ENCODE measurements around the gene ARID2. TPM values are rescaled to one million over a fixed set of nuclear protein-coding genes. Genes with fewer than 3 reads are reported as not detected.

ARID2 gene
- total and polyA plus RNA-seq, 7 donors, result 2.8 to 17.1 (median 12.5) TPM

DNA sequence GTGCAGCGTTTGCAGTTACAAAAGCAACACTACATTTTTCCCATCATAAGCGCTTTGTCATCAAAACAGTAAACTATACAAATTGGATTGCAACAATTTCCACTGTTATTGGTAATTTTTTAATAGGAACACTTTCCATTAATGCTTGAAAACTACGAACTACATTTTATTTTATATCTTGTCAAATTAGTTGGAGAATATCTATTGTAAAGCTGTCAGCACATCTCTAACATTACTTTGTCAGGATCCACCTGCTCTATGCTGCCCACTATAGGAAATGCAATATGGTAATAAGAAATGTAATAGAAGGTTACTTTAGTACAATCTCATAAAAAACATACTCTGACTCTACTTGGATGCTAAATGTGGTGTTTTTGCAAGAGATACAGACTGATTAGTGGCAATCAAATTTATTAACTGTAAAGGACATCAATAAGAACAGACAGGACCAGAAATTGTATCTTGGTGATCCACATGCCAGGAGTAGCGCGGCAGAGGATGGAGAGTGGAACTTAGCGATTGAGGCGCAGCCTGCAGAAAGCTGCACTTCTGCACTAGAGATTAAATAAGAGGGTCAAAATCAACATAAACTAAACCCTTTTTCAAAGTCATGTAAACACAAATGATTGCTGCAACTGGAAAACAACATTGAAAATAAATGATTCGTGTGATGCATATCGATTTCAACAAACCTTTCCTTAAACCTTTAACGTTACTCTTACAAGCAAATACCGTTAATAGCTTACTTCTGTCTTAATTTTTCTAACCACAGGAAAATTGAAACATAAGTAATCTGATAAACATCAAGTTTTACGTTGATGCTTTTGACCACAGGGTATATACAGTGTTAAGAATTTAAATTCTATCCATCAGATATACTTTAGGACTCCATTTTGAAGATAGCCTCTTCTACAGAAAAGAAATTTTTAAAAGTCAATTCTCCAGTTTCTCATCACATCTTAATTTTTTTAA is 3.6 kb upstream of the ARID2 start:
- no peaks in the 10 kb centered on the region for H3K36me3 ChIP-seq (ENCODE audit: insufficient read depth in 1 of 2, low read depth in 1 of 2)
- no peaks in the 10 kb centered on the region for H3K27me3 ChIP-seq (ENCODE audit: insufficient read depth in 3 of 3, low read length in 2 of 3)
- no peaks in the 10 kb centered on the region for H3K9me3 ChIP-seq
- ATAC-seq (no peak), DNase-seq (no peak)
- intact Hi-C loops (cut with DNase I), result loop anchor here (5.0 to 10.0 kb wide), 8 partner anchors 54 to 511 kb away; partner anchors contain the start of genes ANO6 (in 1 of the 2) and SCAF11 (in 1 of the 2)
- TF ChIP-seq, protein P1, sequence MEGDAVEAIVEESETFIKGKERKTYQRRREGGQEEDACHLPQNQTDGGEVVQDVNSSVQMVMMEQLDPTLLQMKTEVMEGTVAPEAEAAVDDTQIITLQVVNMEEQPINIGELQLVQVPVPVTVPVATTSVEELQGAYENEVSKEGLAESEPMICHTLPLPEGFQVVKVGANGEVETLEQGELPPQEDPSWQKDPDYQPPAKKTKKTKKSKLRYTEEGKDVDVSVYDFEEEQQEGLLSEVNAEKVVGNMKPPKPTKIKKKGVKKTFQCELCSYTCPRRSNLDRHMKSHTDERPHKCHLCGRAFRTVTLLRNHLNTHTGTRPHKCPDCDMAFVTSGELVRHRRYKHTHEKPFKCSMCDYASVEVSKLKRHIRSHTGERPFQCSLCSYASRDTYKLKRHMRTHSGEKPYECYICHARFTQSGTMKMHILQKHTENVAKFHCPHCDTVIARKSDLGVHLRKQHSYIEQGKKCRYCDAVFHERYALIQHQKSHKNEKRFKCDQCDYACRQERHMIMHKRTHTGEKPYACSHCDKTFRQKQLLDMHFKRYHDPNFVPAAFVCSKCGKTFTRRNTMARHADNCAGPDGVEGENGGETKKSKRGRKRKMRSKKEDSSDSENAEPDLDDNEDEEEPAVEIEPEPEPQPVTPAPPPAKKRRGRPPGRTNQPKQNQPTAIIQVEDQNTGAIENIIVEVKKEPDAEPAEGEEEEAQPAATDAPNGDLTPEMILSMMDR (IDR thresholded peaks at IDR 0.05), result peak; percentile 79
- H3K4me1 ChIP-seq, result peaks cover 30% of the 10 kb centered on the region
- H3K4me3 ChIP-seq, result peak overlapping the region; percentile 91
- WGBS, 3 donors, result 3 to 6% (median 3%) methylated on average over 12 of the region's 12 CpGs
- H3K27ac ChIP-seq, result peak overlapping the region; percentile 97

DNA sequence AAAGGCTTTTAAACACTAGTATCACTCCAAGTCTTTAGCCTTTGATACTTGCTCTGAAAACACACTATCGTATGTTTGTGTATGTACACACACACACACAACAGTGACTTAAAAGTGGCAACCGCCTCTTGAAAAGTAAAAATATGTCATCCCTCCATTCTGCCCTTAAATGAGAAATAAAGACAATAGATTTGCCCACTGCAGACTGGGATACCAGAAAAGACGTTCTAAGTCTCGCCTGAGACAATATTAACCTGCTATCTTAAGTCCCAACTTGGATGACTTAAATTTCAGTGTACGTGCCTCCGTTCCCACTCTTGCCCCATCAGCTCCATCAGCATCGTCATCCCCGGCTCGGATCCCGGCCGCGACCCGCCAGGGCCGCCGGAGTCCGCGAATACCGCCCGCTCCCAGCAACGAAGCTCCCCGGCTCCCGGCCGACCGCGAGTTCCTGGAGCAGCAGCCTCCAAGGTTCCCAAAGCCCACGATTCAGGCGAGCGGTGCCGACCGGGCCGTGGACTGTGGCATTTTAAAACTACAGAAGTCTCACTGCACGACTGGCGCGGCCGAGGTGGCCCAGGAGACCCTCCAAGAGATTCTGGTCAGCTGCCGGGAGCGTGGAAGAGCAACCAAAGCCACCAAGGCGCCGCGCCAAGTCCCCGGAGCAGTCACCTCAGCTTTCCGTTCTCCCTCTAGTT is 2.8 kb upstream of the ARID2 start:
- peaks cover 32% of the 10 kb centered on the region for H3K4me1 ChIP-seq
- H3K36me3 ChIP-seq (ENCODE audit: insufficient read depth in 1 of 2, low read depth in 1 of 2), result peaks cover 0 to 5% of the 10 kb centered on the region in 2 donors
- H3K27me3 ChIP-seq (ENCODE audit: insufficient read depth in 3 of 3, low read length in 2 of 3), result no peaks in the 10 kb centered on the region
- no peaks in the 10 kb centered on the region for H3K9me3 ChIP-seq
- WGBS, 3 donors, result 0 to 1% (median 0%) methylated on average over 42 of the region's 42 CpGs
- H3K4me3 ChIP-seq, result peak overlapping the region; percentile 91
- ATAC-seq (peak in 3 of 4 donors; percentile 13 to 41 (median 17)), DNase-seq (peak; percentile 71 to 81)
- peak overlapping the region; percentile 97 for H3K27ac ChIP-seq
- TF ChIP-seq, protein P1 (IDR thresholded peaks at IDR 0.05), result no peak
- intact Hi-C loops (cut with DNase I), result loop anchor here (5.0 to 10.0 kb wide), 8 partner anchors 54 to 512 kb away; partner anchors contain the start of genes ANO6 (in 1 of the 2) and SCAF11 (in 1 of the 2)

DNA sequence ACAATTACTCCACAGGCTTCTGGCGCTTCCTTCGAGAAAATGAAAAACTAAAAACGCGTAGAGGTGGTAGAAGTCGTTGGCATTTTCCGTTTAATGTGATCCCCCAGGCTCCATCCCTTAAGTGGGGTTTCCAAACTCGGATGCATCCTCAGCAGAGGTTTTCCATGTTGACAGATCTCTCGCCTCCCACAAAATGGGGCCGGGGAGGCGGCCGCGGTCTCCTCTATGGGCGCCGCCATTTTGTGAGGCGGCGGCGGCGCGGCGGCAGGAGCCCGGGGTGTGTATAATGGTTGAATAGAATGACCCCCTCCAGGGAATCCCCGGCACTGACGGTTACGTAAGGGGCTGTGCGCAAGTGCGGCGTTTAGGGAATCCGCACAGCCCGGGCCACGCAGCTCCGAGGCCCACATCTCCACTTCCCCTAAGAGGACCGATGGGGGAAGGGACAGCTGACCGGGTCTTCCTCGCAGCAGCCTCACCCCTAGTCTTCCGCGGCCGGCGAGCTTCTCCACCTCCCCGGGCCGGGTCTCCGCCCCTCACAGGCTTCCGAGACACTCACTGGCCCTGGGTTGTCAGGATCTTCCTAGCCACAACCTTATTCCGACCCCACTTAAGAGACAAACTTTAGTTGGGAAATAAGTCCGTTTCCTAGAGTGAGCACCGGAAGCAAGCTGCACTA is 2.1 kb upstream of the ARID2 start:
- TF ChIP-seq, protein P1 (IDR thresholded peaks at IDR 0.05), result no peak
- intact Hi-C loops (cut with DNase I), result loop anchor here (5.0 to 10.0 kb wide), 8 partner anchors 55 to 513 kb away; partner anchors contain the start of genes ANO6 (in 1 of the 2) and SCAF11 (in 1 of the 2)
- H3K36me3 ChIP-seq (ENCODE audit: insufficient read depth in 1 of 2, low read depth in 1 of 2), result peaks cover 0 to 5% of the 10 kb centered on the region in 2 donors
- H3K4me3 ChIP-seq, result peak overlapping the region; percentile 91
- 0 to 1% (median 0%) methylated on average over 44 to 45 of the region's 45 CpGs for WGBS, 3 donors
- H3K27me3 ChIP-seq (ENCODE audit: insufficient read depth in 3 of 3, low read length in 2 of 3), result no peaks in the 10 kb centered on the region
- peaks cover 39% of the 10 kb centered on the region for H3K4me1 ChIP-seq
- peak; percentile 76 to 79 (median 77) for ATAC-seq
- peak; percentile 92 to 97 for DNase-seq
- H3K27ac ChIP-seq, result peak overlapping the region; percentile 97
- no peaks in the 10 kb centered on the region for H3K9me3 ChIP-seq

DNA sequence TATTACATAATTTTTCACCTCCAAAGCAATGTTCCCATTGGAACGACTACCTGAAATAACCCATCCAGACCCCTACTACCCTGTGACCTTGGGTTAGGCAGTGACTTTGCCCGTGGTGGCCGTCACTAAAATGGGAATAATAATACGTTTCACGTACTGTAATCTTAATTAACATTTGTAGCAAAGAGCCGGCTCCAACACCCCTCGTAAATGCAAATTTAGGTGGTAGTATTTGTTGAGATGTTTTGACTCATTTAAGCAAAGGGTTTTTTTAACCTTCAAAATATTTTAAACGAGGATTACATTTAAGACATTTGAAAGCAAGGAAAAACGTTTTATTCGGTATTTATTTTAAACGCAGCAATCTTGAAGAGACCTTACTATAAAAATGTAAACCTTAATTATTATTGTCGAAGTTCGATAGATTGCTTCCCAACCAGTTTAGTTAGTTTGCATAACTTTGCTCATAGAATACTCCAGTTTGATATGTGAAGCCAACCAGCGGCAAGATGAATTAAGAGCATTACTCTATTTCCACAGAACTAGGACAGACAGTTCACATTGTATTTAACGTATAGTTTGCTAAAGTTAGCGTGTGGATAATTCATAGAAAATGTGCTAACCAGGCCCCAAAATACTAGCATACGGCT is 1.4 kb upstream of the ARID2 start:
- intact Hi-C loops (cut with DNase I), result loop anchor here (5.0 to 10.0 kb wide), 8 partner anchors 56 to 513 kb away; partner anchors contain the start of genes ANO6 (in 1 of the 2) and SCAF11 (in 1 of the 2)
- 0 to 1% (median 1%) methylated on average over 17 of the region's 17 CpGs for WGBS, 3 donors
- Histone ChIP-seq H3K4me3 (peak overlapping the region; percentile 91), H3K36me3 (ENCODE audit: insufficient read depth in 1 of 2, low read depth in 1 of 2) (peaks cover 0 to 5% of the 10 kb centered on the region in 2 donors), H3K9me3 (no peaks in the 10 kb centered on the region), H3K27ac (peak overlapping the region; percentile 97), H3K4me1 (peaks cover 45% of the 10 kb centered on the region), H3K27me3 (ENCODE audit: insufficient read depth in 3 of 3, low read length in 2 of 3) (no peaks in the 10 kb centered on the region)
- TF ChIP-seq, protein P1 (IDR thresholded peaks at IDR 0.05), result no peak
- no peak for DNase-seq
- no peak for ATAC-seq

Measured in psoas muscle (tissue), 8 donors.